Measurements from ENCODE around the gene TSPAN16. TPM values are rescaled to one million over a fixed set of nuclear protein-coding genes. Genes with fewer than 3 reads are reported as not detected.

The TSPAN16 gene
- total and polyA plus RNA-seq, 2 experiments from 2014 or later: not detected

- no peak for TF ChIP-seq ZNF462 (CRISPR knock-in tag; IDR thresholded peaks at IDR 0.05)
- TF ChIP-seq ZNF331 (CRISPR knock-in tag; IDR thresholded peaks at IDR 0.05; ENCODE audit: low read depth): no peak
- no peak for TF ChIP-seq REST (IDR thresholded peaks at IDR 0.05; ENCODE audit: unreplicated experiment)
- no peak for TF ChIP-seq ZNF114 (CRISPR knock-in tag; IDR thresholded peaks at IDR 0.05)
- no peak for TF ChIP-seq CREB1 (CRISPR knock-in tag; IDR thresholded peaks at IDR 0.05; ENCODE audit: low read depth)
- TF ChIP-seq NANOG (IDR thresholded peaks at IDR 0.05; ENCODE audit: borderline replicate concordance): no peak
- no peak for TF ChIP-seq CTCF (conservative IDR thresholded peaks at IDR 0.05; ENCODE audit: low read depth in 2 of 2)
Measured at GRCh38 chr19:11256189-11256588, 39.8 kb upstream of the TSPAN16 start (continued).
